GM18526 (cell line): ENCODE results near the gene B3GALT5.

ENCODE experiments used
- POLR2A ChIP-seq: IDR thresholded peaks from 3 replicates; pipeline ENCODE4 v1.6.1; 2011; ENCODE audit not compliant: insufficient read length; ENCODE audit errors: extremely low read depth

B3GALT5 gene

DNA sequence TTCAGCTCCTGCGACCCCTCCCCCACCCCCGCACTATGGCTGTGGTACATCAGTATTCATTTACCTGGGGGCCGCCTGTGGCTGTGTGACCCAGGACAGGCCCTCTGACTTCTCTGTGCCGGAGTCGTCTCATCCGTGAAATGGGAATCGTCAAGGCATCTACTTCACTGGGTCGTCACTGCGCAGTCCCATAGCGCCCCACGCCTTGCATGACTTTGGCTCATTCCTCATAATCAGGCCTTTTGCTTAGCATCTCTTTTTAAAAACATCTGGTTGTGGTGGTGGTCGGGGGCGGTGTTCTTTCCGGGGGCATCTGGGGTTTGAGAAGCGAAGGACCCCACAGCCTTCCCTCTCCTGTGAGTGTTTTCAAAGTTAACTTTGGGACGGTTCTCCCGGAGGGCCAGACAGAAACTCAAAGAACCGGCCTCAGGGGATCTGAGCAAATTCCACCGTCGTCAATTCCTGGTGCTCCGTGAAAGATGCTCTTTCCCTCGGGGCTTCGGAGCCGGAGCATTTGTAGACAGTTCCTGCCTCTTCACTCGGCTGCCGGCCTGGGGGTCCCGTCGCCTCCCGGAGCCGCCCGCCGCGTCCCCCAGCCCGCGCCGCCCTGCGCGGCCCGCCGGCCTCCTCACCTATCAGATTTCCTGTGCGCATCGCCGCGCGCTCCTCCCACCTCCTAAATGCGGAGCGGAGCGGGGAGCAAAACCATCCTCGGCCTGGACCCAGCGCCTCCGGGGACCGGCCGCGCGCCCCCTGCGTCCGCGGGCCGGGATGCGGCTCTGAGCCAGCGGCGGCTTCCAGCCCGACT lies at the start of gene B3GALT5:
TSS of gene B3GALT5 (plus strand) at position 708 of the 808 bp plus-strand sequence. CDS start 47,620 bp downstream, outside the sequence.
- TF ChIP-seq POLR2A, result no peak

DNA sequence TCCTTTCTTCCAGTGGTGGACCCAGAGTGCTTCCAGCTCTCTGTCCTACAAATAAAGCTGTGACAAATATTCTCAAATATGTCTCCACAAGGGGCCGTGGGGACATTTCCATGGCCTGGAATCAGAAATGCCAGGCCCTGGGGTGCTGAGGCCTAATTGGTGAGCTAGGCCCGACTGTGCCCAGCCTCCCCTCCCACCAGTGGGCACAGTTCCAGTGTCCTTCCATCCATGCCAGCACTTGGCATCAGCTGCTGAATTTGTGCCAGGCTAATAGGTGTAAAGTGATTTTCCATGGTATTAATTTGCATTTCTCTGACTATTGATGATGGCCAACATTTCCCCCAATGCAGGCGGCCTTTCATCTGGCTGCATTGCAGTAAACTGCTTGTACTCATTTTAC lies 48.5 kb upstream of the B3GALT5 start:
- no peak for TF ChIP-seq POLR2A

- no peak for TF ChIP-seq POLR2A
Measured at GRCh38 chr21:39567180-39567972, 45.4 kb upstream of the B3GALT5 start.

DNA sequence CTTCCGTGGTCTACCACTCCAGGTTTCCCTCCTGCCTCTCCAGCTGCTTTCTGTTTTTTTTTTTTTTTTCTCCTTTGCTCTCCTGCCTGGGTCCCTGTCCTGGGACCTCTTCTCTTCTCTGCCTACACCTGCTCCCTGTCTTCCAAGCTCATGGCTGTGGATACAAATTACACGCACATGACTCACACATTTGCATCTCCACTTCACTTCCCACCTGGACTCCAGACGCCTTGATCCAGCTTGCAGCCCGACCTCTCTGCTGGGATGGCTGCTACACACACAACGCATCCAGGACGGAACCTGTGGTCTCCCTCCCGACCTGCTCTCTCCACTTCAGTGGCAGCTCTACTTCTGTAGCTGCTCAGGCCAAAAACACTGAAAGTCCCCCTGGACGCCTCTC lies 44.4 kb upstream of the B3GALT5 start:
- no peak for TF ChIP-seq POLR2A

DNA sequence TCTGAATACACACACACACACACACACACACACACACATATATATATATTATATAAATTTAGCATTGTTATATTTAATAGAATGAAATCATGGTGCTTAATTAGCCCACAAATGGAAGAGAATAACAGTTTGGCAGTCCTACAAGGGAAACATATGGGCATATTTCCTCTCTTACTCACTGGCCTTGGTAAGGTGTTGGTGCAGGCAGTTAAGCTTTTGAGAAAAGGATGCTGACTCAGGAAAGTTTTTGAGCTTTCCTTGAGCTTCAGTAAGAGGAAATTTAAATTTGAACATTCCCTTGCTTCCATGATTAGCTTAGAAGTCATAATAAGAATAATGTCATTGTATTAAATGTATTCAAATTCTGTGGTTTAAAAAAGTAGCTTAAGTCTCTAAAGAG lies 37.0 kb upstream of the B3GALT5 start:
- no peak for TF ChIP-seq POLR2A

DNA sequence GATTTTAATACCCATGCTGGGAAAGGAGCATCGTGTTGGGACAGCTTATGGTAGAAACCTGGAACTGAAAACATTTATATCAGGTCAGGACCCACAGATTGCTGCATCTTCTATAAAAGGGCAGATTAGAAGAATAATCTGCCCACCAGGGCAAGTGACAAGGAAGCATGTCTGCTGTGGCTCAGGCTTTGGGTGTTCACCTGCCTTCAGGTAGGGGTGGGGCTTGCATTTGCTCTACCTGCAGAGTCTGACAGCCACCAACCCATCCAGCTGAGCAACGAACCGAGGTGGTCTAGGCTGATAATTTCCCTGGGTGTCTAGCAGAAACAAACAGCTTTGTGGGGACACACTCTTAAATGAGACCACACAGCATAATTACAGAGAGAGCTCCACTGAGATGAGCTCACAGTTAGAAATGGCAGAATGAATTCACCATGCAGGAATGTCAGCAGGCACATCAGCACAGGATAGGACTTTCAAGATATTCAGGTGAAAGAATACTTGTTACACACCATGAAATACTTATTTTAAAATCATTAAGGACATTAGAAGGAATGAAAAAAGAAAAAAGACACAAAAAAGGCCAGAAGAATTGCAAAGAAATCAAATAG lies 36.1 kb upstream of the B3GALT5 start:
- no peak for TF ChIP-seq POLR2A

DNA sequence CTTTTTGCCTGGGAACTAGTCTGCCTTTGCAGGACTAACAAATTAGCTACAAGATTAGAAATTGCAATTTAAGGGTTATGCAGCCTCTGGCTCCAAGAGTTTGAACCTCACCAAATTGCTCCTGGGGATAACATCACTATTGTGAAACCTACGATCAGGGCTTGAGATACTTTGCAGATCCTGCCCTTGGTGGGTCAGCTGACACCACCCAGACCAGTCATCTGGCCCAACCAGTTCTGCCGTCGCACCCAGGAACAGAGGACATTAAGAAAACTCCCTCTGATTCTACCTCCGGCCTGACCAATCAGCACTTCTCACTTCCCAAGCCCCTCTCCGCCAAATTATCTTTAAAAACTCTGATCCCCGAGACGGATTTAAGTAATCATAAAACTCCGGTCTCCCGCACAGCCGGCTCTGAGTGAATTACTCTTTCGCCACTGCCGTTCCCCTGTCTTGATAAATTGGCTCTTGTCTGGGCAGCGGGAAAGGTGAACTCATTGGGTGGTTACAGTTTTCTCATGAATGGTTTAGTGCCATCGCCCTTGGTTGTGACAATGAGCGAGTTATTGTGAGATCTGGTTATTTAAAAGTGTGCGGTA lies 32.9 kb upstream of the B3GALT5 start:
- no peak for TF ChIP-seq POLR2A

DNA sequence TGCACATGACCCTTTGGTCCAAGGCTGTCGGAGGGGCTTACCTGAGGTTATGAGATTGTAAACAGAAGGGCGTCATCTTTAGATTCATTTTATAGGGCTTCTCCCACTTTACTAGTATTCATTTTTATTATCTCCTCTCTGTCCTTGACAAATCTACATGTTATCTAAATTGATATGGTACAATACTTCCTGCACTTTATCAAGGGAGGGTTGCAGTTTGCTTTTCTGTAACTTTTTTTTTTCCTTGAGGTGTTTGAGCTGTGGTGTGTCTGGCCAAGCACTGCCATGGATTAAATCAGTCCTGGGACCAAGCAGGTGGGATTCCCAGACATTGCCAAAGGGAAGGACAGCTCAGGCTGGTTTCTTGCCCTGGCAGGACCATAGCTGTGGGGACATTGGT lies 32.0 kb upstream of the B3GALT5 start:
- no peak for TF ChIP-seq POLR2A

DNA sequence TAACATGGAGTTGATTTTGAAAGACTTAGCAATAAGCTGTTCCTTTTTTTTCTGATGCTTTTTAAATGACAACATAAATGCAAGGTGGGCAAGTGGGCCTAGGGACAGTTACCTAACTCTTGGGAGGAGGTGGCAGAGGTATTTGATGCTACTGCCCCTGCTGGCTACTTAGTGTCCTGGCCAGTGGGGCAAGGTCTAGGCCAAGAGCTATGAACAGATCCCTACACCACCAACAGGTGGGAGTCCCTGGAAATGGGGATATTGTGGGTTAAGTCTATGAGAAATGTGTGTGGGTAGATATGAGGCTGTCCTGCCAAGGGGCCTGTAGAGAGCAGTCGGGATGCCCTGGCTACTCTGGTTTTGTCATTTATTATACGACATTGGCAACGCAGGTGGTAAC lies 31.3 kb upstream of the B3GALT5 start:
- no peak for TF ChIP-seq POLR2A

GRCh38 chr21:39582749-39583148 lies 30.0 kb upstream of the B3GALT5 start:
- no peak for TF ChIP-seq POLR2A

- TF ChIP-seq POLR2A, result no peak
Measured at GRCh38 chr21:39587376-39587775, 25.4 kb upstream of the B3GALT5 start.

- no peak for TF ChIP-seq POLR2A
Measured at GRCh38 chr21:39588884-39589283, 23.9 kb upstream of the B3GALT5 start.

DNA sequence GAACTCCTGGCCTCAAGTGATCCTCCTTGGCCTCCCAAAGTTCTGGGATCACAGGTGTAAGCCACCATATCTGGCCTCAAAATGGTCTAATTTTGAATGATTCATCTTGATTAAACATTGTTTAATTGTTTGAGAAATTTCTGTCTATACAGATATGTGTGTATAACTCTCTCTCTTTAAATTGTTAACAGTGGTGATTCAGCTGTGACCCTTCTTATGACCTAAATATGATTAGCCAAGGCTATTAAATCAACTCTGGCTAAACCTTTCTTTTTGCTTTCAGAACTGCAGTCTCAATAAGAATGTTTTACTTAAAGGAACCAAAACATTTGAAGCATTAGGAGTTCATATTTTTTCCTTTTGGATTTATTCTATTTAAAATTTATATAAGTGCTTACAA lies 19.2 kb upstream of the B3GALT5 start:
- TF ChIP-seq POLR2A, result no peak

- no peak for TF ChIP-seq POLR2A
Measured at GRCh38 chr21:39595465-39595864, 17.3 kb upstream of the B3GALT5 start.

DNA sequence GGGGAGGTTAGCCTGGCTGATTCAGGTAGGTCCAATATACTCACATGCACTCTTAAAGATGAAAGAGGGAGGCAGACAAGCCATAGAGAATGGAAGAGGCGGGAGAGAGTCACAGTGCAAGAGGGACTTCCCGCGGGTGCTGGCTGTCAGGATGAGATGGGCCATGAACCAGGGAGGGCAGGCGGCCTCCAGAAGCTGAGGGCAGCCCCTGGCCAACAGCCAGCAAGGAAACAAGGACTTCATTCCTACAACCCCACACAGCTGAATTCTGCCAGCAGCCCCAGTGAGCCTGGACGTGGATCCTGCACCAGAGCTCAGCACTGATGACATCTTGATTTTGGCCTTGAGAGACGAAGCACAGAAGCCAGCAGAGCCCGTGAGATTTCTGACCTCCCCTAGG lies 15.1 kb upstream of the B3GALT5 start:
- TF ChIP-seq POLR2A, result no peak
